ENCODE results near the gene NENF. TPM values are rescaled to one million over a fixed set of nuclear protein-coding genes. Genes with fewer than 3 reads are reported as not detected.
"Not testable (repeated sequence)": the region's sequence is repeated elsewhere in the genome, so short reads cannot be mapped to it uniquely, and the experiment has no call there.

Gene NENF
- total RNA-seq, 2 experiments from 2014 or later = 27.7 to 35.4 TPM

- CTCF ChIA-PET = interaction anchor here (0.6 to 6.6 kb wide), 53 partner anchors 9 to 525 kb away, joined by 3 to 104 read pairs (median 6); partner anchors contain the start of genes ATF3, BATF3 and NENF
- H3K4me3 Mint-ChIP-seq = no peak overlapping the region
- no peak for DNase-seq
- peaks cover 19% of the 10 kb centered on the region for H3K4me1 Mint-ChIP-seq (ENCODE audit: low read depth)
- TF ChIP-seq CTCF (IDR thresholded peaks at IDR 0.05) = no peak
- peaks cover 7% of the 10 kb centered on the region for H3K27me3 Mint-ChIP-seq
- H3K9me3 Mint-ChIP-seq = no peaks in the 10 kb centered on the region
- POLR2A ChIA-PET = interaction anchor here (0.7 to 2.2 kb wide), 6 partner anchors 9 to 381 kb away, joined by 3 to 9 read pairs (median 4); partner anchors contain the start of genes ATF3 and FLVCR1
- ATAC-seq = no peak
- H3K27ac Mint-ChIP-seq = no peak overlapping the region
- intact Hi-C loops (cut with micrococcal nuclease) = loop anchor here (5.0 to 10.0 kb wide), 2 partner anchors 154 to 287 kb away; no protein-coding TSS in a partner anchor
- H3K36me3 Mint-ChIP-seq (ENCODE audit: low read depth) = no peaks in the 10 kb centered on the region
Observed at GRCh38 chr1:212477680-212478466, 45.2 kb downstream of the NENF start.

DNA sequence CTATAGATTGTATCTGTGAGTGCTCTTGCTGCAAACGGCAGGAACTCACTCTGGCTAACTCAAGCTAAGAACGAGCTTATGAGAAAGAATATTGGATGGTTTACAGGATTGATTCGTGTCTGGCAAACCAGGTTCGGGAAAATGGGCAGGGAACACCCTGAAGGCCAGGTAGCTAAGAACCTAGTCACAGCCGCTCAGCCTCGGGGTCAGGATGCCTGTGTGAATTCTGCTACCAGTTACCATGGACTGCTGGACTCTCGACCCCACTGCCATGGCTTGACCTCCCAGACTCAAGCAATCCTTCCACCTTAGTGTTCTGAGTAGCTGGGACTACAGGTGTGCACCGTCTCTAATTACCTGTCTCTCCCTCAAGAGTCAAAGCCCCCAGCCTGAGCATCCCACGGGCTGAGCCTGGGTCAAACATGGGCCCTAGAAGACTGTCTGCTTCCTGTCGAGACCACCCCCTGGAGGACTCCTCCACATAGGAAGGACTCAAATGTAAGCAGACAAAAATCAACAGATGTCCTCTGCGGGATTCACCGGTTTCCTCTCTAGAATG lies 45.8 kb downstream of the NENF start:
- Mint-ChIP-seq H3K4me1 (ENCODE audit: low read depth) (peaks cover 13% of the 10 kb centered on the region), H3K4me3 (no peak overlapping the region), H3K27me3 (peaks cover 7% of the 10 kb centered on the region), H3K36me3 (ENCODE audit: low read depth) (no peaks in the 10 kb centered on the region), H3K27ac (no peak overlapping the region), H3K9me3 (no peaks in the 10 kb centered on the region)
- POLR2A ChIA-PET = interaction anchor here (0.6 to 2.2 kb wide), 2 partner anchors 118 to 130 kb away, joined by 3 to 9 read pairs; partner anchors contain the start of gene ATF3
- TF ChIP-seq CTCF (IDR thresholded peaks at IDR 0.05) = no peak
- ATAC-seq = no peak
- intact Hi-C loops (cut with micrococcal nuclease) = loop anchor here (5.0 to 10.0 kb wide), 2 partner anchors 154 to 286 kb away; no protein-coding TSS in a partner anchor
- CTCF ChIA-PET = interaction anchor here (1.3 to 6.6 kb wide), 20 partner anchors 10 to 508 kb away, joined by 3 to 104 read pairs (median 12); partner anchors contain the start of gene BATF3
- DNase-seq = no peak

GRCh38 chr1:212479188-212479587 lies 46.5 kb downstream of the NENF start:
- ChIA-PET POLR2A (interaction anchor here (0.6 kb wide), 1 partner anchor 117 kb away, joined by 3 read pairs; no protein-coding TSS in a partner anchor), CTCF (interaction anchor here (1.5 to 6.6 kb wide), 8 partner anchors 13 to 219 kb away, joined by 4 to 104 read pairs (median 15); partner anchors contain the start of gene BATF3)
- Mint-ChIP-seq H3K9me3 (no peaks in the 10 kb centered on the region), H3K27me3 (peaks cover 7% of the 10 kb centered on the region), H3K4me1 (ENCODE audit: low read depth) (peaks cover 13% of the 10 kb centered on the region), H3K27ac (no peak overlapping the region), H3K36me3 (ENCODE audit: low read depth) (no peaks in the 10 kb centered on the region), H3K4me3 (no peak overlapping the region)
- intact Hi-C loops (cut with micrococcal nuclease) = loop anchor here (5.0 to 10.0 kb wide), 2 partner anchors 153 to 286 kb away; no protein-coding TSS in a partner anchor
- no peak for ATAC-seq
- TF ChIP-seq CTCF (IDR thresholded peaks at IDR 0.05) = no peak
- DNase-seq = no peak

DNA sequence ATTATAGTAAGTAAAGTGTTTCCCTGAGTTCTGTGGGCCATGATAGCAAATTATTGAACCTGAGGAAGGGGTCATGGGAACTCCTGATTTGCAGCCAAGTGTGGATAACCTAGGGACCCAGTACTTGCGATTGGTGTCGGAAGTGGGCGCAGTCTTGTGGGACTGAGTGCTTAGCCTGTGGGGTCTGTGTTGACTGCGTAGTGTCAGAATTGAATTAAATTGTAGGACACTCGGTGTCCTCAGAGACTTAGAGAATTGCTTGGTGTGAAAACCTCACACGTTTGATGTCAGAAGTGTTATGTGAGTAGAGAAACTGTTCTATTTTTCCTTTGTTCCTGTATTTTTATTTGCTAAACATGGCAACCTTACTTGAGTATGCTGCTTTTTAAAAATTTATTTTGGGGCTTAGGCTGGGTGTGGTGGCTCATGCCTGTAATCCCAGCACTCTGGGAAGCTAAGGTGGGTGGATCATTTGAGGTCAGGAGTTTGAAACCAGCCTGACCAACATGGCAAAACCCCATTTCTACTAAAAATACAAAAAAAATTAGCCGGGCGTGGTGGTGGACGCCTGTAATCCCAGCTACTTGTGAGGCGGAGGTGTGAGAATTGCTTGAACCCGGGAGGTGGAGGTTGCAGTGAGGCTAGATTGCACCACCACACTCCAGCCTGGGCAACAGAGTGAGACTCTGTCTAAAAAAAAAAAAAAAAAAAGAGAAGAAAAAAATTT lies 48.2 kb downstream of the NENF start:
- POLR2A ChIA-PET; H3K27me3 Mint-ChIP-seq; intact Hi-C loops (cut with micrococcal nuclease); ATAC-seq; H3K9me3 Mint-ChIP-seq; H3K27ac Mint-ChIP-seq; H3K36me3 Mint-ChIP-seq (ENCODE audit: low read depth); DNase-seq; H3K4me3 Mint-ChIP-seq: not testable (repeated sequence)
- CTCF ChIA-PET = interaction anchor here (0.6 to 6.6 kb wide), 4 partner anchors 19 to 230 kb away, joined by 3 to 104 read pairs (median 4); no protein-coding TSS in a partner anchor
- H3K4me1 Mint-ChIP-seq (ENCODE audit: low read depth) = peaks cover 13% of the 10 kb centered on the region

- no peak for TF ChIP-seq CTCF (IDR thresholded peaks at IDR 0.05)
- POLR2A ChIA-PET = interaction anchor here (0.6 kb wide), 1 partner anchor 326 kb away, joined by 3 read pairs; no protein-coding TSS in a partner anchor
- H3K4me3 Mint-ChIP-seq = no peak overlapping the region
Observed at GRCh38 chr1:212481438-212481767, 48.7 kb downstream of the NENF start.

More at GRCh38 chr1:212481438-212481767, 48.7 kb downstream of the NENF start:
- ATAC-seq (no peak), DNase-seq (no peak)
- no peaks in the 10 kb centered on the region for H3K9me3 Mint-ChIP-seq
- no peaks in the 10 kb centered on the region for H3K36me3 Mint-ChIP-seq (ENCODE audit: low read depth)
- CTCF ChIA-PET = interaction anchor here (0.6 to 6.6 kb wide), 3 partner anchors 20 to 230 kb away, joined by 3 to 104 read pairs (median 3); no protein-coding TSS in a partner anchor
- peaks cover 4% of the 10 kb centered on the region for H3K27me3 Mint-ChIP-seq
- peaks cover 13% of the 10 kb centered on the region for H3K4me1 Mint-ChIP-seq (ENCODE audit: low read depth)
- no peak overlapping the region for H3K27ac Mint-ChIP-seq
- intact Hi-C loops (cut with micrococcal nuclease) = no loop called here
